Lower leg skin (tissue), 4 donors: ENCODE measurements around the gene CSMD2. TPM values are rescaled to one million over a fixed set of nuclear protein-coding genes. Genes with fewer than 3 reads are reported as not detected.

Experiments used
- DNase-seq, 2 donors: peaks; one replicate each; pipeline ENCODE4 v3.0.0-alpha.2; 2019; ENCODE audit warnings: low spot score in 2 of 2
- H3K4me3 ChIP-seq: fragments of 200-600 bp; sonication (generic); 2 replicates; pipeline ENCODE4 v1.5.1; 2017; ENCODE audit warnings: mild to moderate bottlenecking, low read depth; ENCODE audit not compliant: poor library complexity, severe bottlenecking
- CTCF ChIP-seq, 3 donors: fragments of 450-650 bp; IDR thresholded peaks; one replicate each; pipeline ENCODE4 v1.5.1; 2016; ENCODE audit warnings: antibody characterized with exemption in 3 of 3, mild to moderate bottlenecking in 3 of 3, moderate library complexity in 2 of 3
- POLR2A ChIP-seq, 2 donors: fragments of 450-650 bp; IDR thresholded peaks; one replicate each; pipeline ENCODE4 v1.6.1; 2016 to 2017; ENCODE audit warnings: antibody characterized with exemption in 2 of 2, mild to moderate bottlenecking in 1 of 2, moderate library complexity in 1 of 2
- WGBS, 2 donors: methylation state at CpG; one replicate each; pipeline ENCODE4 v1.1.5; 2018; 5-methylcytosine and 5-hydroxymethylcytosine counted together
- intact Hi-C: fragments of 100-400 bp; cut with DNase I; formaldehyde crosslinking; loops from one replicate; pipeline ENCODE4 v1.15.0; 2023; ENCODE audit warnings: low total_unique reads
- total RNA-seq, 4 donors: library from RNA; depleted of rRNA; stranded (reverse); fragments of >200 nt; gene quantifications; one replicate each; pipeline ENCODE4 v1.1.0, GENCODE V29; 2016

The CSMD2 gene
- total RNA-seq, 4 donors from 2014 or later: 0.11 to 1.0 TPM; not detected in 2

DNA sequence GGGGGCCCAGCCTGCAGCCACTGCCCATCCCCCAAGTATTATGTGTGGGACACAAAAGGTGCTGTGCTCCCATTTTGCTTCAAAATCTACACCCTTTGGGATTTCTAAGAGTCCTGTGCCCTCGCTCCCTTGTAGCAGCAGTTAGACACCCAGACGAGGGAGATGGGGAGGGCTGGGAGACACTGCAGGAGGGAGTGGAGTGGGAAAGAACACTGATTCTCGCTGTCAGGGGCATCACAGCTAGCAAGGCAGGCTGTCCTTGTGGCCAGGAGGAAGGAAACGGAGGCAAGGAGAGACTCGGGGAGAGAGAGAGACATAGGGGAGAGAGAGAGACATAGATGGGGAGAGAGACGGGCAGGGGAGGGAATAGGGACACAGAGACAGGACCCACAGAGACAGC lies 38.5 kb downstream of the CSMD2 start:
- DNase-seq: no peak
- intact Hi-C loops: no loop called here

GRCh38 chr1:34125721-34126380 lies 39.2 kb downstream of the CSMD2 start:
- DNase-seq: no peak
- TF ChIP-seq POLR2A (IDR thresholded peaks at IDR 0.05) (no peak), CTCF (IDR thresholded peaks at IDR 0.05) (no peak)
- no peak overlapping the region for H3K4me3 ChIP-seq
- intact Hi-C loops: no loop called here
- WGBS, 2 donors: 72 to 74% methylated on average over 5 of the region's 5 CpGs

More for the DNA sequence above, 38.5 kb downstream of the CSMD2 start:
- H3K4me3 ChIP-seq: no peak overlapping the region
- WGBS, 2 donors: 81 to 82% methylated on average over 6 of the region's 6 CpGs
- no peak for TF ChIP-seq CTCF (IDR thresholded peaks at IDR 0.05)
- TF ChIP-seq POLR2A (IDR thresholded peaks at IDR 0.05): no peak

- 84 to 85% methylated on average over 10 of the region's 10 CpGs for WGBS, 2 donors
- no peak overlapping the region for H3K4me3 ChIP-seq
- TF ChIP-seq CTCF (IDR thresholded peaks at IDR 0.05) (no peak), POLR2A (IDR thresholded peaks at IDR 0.05) (no peak)
- intact Hi-C loops: no loop called here
- no peak for DNase-seq
Measured at GRCh38 chr1:34122080-34122932, 42.7 kb downstream of the CSMD2 start.

GRCh38 chr1:34115233-34115632 lies 49.8 kb downstream of the CSMD2 start:
- intact Hi-C loops: no loop called here
- no peak for TF ChIP-seq CTCF (IDR thresholded peaks at IDR 0.05)
- no peak for TF ChIP-seq POLR2A (IDR thresholded peaks at IDR 0.05)
- 100% methylated on average over 1 of the region's 1 CpG for WGBS, 2 donors
- H3K4me3 ChIP-seq: no peak overlapping the region
- no peak for DNase-seq

GRCh38 chr1:34113887-34114286 lies 51.1 kb downstream of the CSMD2 start:
- H3K4me3 ChIP-seq: no peak overlapping the region
- DNase-seq: no peak
- intact Hi-C loops: no loop called here
- WGBS, 2 donors: 33 to 69% methylated on average over 1 of the region's 1 CpG
- TF ChIP-seq POLR2A (IDR thresholded peaks at IDR 0.05): no peak
- TF ChIP-seq CTCF (IDR thresholded peaks at IDR 0.05): no peak
